Stimulated activated CD4-positive, alpha-beta T cell treated with anti-CD3 and anti-CD28 coated beads, TNF-alpha, amount 100 ng/mL, for 48 hours (primary cell): Measurements from ENCODE around the gene ZBP1.

Experiments
- DNase-seq, 3 donors: peaks; one replicate each; pipeline ENCODE4 v3.0.0-alpha.2; 2020; ENCODE audit warnings: low read depth in 3 of 3

The ZBP1 gene

DNA sequence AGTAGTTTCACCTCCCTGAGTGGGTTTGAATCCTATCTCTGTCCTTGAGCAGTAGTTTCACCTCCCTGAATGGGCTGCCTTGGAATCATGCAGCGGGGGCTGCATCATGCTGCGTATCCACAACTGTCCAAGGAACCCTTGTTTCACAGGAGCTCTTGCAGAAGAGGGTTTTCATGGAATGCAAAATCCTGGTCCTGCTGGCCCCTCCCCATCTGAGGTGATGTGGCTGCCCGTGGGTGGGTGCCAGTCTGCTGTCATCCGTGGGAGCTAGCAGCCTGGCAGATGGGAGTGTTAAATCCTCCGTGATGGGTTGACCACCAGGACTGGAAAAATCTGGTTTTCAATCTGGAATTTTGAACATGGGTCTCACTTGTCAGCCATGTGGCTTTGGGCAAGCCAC is 21.7 kb downstream of the ZBP1 start:
- DNase-seq, result no peak

DNA sequence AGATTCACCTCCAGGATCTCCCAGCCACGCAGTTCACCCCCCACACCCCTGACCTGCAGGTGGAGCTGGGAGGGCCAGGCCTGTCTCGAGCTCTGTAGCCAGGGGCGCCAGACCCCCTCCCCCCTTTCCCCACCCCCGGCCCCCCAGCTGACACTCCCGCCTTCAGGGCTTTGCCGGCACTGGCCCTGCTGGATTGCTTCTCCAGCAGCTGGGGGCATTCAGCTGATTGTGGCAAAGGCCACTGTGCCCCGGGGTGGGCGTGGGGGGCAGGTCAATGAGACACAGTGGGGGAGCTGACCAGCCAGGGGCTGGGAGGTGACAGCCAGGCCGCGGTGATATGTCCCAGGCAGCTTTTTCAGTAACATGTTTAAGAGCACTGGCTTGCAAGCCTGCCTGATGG is 22.2 kb downstream of the ZBP1 start:
- no peak for DNase-seq

DNA sequence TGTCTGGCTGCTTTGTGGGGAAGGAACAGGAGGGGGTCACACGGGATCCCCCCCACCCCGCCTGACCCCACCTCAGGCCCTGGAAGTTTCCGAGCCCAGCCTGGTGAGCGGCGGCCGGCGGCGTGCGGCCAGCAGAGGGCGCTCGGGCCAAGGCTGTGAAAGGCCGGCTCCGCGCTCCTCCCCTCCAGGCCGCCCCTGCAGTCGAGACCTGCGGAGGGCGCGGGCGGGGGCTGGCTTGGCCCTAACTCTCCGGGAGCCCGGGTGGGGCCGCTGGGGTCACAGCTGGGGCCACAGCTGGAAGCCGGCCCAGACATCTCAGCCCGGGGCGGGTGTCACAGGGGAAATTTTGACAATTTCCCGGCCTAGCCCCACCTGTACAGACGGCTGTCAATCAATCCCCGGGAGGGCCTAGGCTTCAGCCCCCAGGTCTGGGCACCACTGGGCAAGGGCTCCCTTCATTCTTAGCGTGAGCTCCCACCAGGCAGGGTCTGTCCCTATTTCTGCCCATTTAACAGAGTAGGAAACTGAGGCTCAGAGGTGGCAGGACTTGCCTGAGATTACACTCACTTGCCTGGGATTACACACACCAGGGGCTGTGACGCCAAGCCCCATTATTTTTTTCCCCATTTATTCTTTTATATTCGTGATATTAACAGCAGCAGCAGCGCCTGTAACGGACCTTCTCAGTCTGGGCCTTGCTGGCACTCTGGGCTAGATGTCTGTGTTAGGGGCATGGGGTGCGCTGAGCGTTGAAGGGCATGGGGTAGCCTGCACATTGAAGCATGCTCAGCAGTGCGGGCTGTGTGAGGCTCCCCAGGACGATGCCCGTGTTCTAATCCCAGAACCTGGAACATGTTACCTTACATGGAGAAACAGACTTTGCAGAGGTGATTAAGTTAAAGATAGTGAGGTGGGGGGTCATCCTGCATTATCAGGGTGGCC is 23.0 kb downstream of the ZBP1 start:
- peak; percentile 38 to 69 (median 46) for DNase-seq

GRCh38 chr20:57596358-57596757 is 23.9 kb downstream of the ZBP1 start:
- DNase-seq, result no peak

DNA sequence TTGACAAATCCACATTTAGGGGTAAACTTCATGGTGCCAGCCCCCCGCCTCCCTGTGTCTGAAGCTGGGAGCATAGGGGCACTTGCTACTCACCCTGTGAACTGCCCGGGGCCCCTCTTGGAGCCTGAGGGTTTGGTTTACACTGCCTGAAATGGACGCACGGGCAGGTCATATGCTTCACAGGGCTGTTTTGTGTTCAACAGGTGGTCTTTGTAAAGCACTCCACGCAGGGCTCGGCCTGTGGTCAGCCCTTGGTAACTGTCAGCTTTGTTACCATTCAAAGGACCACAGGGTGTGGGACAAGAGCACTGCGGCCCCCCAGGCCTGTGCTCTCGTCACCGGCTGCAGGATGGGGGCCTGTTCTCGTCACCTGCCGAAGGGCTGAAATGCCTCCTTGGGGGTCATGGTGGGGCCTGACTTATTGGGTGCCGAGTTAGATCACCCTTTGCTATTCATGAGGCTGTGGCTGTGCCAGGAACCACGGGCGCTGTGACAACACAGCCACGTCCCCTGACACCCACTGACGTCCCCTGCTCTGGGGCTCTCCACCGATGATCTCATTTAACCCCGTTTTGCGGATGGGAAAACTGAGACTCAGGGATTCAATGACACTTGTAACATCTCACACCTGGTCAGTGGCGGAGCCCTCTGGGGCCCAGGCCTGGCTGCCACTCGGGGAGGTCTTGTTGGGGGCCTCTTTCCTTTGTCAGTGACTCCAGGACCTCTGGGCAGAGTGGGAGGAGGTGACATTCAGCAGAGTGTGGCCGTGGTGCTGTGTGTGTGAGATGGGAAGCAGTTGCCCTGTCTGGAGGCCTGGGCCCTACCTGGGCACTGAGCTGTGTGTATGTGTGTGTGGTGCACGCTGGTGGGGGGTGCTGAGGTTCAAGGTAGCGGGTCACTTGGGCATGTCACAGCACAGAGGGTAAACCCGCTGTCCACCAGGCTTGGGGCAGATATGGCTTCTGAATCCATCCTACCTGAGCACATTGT is 24.9 kb downstream of the ZBP1 start:
- DNase-seq, result no peak

- DNase-seq, result peak; percentile 11 to 50 (median 24)
Observed at GRCh38 chr20:57594092-57594951, 25.9 kb downstream of the ZBP1 start.

GRCh38 chr20:57593134-57593886 is 26.9 kb downstream of the ZBP1 start:
- no peak for DNase-seq

- no peak for DNase-seq
Observed at GRCh38 chr20:57592263-57593092, 27.7 kb downstream of the ZBP1 start.

- DNase-seq, result no peak
Observed at GRCh38 chr20:57591289-57592229, 28.7 kb downstream of the ZBP1 start.

DNA sequence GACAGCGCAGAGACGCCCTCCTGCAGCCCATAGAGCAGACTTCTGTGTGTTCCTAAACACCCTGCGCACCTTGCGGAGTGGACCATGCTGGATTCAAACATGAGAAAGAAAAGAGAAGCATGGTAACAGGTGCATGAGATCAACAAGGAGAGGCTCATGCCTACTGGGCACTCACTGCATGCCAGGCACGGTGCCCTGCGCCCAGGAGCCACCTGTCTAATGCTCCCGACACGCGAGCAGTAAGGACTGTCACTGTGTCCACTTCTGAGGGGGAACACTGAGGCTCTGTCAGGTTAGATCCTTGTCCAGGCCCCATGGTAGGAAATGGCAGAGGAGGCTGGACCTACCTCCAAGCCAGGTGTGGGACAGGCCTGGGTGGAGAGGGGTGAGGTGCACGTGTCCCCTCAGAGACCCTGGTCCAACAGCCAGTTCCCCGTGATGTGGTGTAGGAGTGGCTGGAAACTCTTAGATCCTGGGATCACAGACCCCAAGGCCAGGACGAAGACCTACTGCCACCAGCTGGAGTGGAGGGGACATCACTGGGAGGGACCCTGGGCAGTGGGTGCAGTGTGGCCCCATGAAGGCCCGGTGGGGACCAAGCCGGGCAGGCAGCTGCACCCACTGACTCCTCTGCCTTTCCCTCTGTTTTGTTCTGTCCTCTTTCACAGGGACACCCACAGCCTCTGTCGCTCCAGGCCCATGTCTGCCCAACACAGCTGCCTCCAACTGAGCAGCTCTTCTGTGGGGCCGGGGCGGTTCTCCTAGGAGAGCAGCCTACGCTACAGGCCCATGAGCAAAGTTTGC is 29.5 kb downstream of the ZBP1 start:
- DNase-seq, result no peak

DNA sequence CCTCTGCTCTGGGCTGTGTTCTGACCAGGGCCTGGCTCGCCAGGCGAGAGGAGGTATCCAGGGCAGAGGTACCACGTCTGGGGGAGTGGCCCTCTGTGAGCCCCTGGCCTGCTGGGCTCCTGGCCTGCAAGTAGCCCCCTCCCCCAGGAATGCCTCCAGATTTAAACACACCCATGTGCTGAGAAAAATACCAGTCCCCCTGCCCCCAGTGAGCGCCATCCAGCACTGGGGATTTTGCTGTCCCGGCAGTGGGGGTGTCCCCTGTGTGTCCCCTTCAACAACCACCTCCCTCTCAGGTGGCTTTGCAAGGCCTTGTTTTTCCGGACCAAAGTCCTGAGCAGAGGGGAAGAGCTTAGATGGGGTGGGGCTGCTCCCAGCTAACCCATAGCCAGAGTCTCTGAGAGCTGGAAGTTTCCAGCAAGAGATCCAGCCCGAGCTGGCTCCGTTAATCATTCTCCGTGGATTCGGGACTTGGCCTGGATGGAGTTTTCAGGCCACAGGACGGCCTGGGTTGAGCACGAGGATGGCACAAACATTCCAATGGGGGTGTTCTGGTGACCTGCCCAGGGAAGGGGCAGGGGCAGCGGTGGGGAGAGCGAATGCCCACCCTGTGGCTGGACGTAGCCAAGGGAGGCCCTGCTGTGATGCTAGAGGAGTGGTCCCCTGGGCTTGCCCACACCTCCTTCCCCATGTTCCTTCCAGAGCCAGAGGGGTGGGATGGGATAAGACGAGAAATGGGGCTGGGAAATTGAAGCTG is 30.3 kb downstream of the ZBP1 start:
- DNase-seq, result no peak

GRCh38 chr20:57589123-57589727 is 31.0 kb downstream of the ZBP1 start:
- no peak for DNase-seq

- DNase-seq, result no peak
Observed at GRCh38 chr20:57588596-57588995, 31.6 kb downstream of the ZBP1 start.

GRCh38 chr20:57587989-57588377 is 32.2 kb downstream of the ZBP1 start:
- DNase-seq, result no peak

- no peak for DNase-seq
Observed at GRCh38 chr20:57587278-57587988, 32.8 kb downstream of the ZBP1 start.

GRCh38 chr20:57586943-57587277 is 33.3 kb downstream of the ZBP1 start:
- no peak for DNase-seq
